GM21825 (cell line): Measurements from ENCODE around the gene CCZ1.
"Not testable (repeated sequence)": the region's sequence is repeated elsewhere in the genome, so short reads cannot be mapped to it uniquely, and the experiment has no call there.

Experiments
- ATAC-seq: cut with Tn5 transposase; IDR thresholded peaks from one replicate; pipeline ENCODE4 v1.9.1; 2021; ENCODE audit warnings: mild to moderate bottlenecking, moderate library complexity; ENCODE audit not compliant: unreplicated experiment

Gene CCZ1

DNA sequence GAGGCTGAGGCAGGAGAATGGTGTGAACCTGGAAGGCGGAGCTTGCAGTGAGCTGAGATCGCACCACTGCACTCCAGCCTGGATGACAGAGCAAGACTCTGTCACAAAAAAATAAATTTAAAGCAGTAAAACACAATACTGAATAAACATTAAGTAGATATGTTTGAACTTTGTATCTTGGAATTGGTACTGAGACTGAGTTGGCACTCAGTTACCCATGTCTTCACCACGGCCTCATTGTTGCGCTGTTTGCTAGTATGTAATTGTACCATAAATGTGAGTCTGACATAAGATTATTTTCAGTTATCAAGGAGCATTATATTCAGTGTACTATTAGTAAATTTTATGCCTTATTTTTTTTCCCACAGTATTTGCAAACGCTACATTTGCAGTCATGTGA lies 6.2 kb downstream of the CCZ1 start:
- ATAC-seq = not testable (repeated sequence)

DNA sequence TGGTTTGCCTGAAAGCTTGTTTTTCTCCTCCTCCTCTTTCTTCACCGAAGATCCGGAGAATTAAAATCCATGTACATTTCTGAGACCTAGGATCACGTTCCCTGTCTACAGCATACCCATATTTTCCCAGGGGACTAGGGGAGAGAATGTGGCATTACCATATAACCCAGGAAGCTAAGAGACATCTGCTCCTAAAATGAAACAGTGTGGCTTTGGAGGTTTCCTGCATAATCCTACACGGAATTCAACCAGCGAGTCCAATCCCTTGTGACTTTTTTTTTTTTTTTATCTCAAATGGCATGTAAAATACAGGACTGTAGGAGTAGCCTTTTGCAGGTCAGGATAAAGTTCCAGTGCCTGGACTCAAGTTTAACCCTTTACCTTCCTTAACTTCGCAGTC lies 10.3 kb downstream of the CCZ1 start:
- ATAC-seq = not testable (repeated sequence)

DNA sequence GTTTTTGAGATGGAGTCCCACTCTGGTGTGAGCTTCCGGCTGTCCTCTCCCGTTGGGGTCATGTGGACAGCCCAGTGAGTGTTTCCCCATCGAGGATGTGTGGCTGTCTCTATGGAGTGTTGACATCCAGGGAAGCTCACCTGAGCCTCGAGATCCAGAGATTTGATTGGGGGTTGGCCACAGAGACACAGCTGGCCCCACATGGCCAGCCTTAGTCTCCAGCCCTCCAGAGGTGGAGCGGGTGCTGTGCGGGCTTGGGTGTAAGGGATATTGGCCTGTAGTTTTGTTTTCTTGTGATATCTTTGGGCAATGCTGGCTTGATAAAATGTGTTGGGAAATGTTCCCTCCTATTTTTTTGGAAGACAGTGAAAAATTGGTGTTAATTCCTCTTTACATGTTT lies 18.0 kb downstream of the CCZ1 start:
- not testable (repeated sequence) for ATAC-seq

DNA sequence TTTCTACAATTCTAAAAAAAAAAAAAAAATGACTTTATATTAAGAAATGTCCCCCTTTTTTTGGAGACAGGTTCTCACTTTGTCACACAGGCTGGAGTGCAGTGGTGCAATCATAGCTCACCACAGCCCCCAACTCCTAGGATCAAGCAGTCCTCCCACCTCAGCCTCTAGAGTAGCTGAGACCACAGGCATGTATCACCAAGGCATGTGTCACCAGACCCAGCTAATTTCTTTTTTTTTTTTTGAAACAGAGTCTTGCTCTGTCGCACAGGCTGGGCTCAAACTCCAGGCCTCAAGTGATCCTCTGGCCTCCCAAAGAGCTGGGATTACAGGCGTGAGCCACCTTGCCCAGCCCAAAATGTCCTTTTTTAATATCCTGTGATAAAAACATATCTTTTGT lies 25.6 kb downstream of the CCZ1 start:
- ATAC-seq = not testable (repeated sequence)

DNA sequence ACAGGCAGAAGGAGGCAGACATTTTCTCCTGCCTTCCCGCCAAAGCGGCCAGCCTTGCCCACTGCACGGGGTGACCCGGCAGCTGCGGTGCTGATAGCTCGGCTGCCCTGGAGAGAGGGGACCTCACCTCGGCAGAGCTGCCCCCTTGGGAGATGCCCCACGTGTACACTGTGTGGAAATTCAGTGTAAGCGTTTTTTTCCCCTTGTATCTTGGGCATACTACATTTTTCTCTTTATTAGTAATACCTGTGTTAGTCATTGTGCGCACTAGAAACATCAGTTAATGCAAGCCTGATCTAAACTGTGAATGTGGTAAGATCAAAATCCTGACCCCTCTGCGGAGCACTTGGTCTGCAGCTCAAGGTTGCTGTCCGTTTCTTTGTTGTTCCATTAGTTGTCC lies 26.1 kb downstream of the CCZ1 start:
- not testable (repeated sequence) for ATAC-seq

DNA sequence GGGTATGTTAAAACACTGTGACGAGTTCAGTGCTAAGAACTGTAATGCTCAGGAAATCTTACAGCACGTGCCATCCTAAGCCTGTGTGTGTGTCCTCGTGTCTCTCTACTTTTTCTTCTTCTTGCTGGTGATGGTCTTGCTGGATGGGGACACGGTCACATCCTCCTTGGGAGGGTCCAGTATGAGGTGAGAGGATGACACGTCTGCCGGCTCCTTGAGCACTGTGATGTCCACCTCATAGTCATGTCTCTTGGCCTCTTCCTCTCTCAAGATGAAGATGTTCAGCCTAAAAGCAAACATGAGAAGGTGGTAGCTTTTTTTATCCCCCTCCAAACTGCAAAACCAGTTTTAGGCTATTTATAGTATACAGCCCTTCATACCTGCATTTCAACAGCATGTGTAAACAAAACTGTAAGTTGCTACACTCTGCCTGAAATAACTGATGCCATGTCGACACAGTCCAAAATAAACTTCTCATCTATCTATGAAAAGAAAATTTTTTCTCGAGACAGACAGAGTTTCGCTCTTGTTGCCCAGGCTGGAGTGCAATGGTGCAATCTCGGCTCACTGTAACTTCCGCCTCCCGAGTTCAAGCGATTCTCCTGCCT lies 27.8 kb downstream of the CCZ1 start:
- ATAC-seq = not testable (repeated sequence)

DNA sequence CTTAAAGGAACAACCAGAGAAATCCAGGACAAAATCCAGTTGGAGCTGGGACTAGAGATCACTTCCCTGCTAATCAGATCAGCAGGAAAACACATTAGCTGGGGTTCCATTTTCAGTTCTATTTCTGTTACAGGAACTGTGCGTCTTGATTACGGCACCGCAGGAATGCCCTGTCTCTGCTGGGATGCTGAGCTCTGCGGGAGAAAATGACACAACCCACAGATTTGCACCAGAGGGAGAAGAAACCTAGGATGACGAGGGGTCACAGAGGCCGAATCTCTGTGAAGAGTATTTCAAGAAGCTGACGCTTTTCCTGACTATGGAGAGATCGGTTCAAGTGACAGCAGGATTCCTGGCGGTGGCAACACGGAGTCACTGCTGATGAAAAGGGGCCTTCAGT lies 31.8 kb downstream of the CCZ1 start:
- not testable (repeated sequence) for ATAC-seq

DNA sequence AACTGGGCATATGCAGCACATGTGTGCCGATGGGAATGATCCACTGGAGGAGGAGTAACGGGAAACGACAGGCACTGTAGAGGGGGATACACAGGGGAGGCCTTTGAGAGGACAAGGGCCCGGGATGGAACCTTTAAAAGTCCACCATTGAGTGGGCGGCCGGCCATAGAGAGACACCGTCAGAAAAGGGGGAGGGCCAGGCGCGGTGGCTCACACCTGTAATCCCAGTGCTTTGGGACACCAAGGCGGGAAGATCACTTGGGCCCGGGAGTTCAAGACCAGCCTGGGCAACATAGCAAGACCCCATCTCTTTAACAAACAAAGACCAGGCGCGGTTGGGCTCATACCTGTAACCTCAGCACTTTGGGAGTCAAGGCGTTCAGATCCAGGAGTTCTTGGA lies 32.7 kb downstream of the CCZ1 start:
- not testable (repeated sequence) for ATAC-seq

DNA sequence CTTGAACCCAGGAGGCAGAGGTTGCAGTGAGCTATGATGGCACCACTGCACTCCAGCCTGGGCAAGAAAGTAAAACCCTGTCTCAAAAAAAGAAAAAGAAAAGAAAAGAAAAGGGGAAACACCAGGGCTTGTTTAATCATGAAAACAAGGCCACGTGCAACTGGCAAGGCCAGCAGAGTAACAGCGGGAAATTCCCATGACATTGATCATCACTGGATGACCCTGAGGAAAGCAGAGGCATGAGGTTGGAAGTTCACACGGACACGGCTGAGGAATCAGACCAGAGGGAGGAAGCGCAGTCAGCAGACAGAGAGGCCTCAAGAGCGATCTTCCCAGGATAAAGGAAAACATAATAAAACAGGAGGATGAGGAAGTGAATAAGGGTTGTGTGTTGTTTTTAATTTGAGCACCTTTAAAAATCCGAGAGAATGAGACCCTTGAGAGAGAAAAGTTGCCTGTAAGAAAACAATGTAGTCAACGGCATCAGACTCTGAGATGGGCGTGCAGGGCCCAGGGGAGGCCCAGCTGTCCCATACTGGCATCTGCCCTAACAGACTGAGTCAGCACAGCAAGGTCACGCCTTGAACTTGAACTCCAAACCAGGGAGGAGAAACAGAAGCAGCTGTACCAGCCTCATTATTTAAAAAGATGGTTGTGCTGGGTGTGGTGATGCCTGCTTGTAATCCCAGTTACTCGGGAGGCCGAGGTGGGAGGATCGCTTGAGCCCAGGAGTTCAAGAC lies 33.5 kb downstream of the CCZ1 start:
- not testable (repeated sequence) for ATAC-seq

DNA sequence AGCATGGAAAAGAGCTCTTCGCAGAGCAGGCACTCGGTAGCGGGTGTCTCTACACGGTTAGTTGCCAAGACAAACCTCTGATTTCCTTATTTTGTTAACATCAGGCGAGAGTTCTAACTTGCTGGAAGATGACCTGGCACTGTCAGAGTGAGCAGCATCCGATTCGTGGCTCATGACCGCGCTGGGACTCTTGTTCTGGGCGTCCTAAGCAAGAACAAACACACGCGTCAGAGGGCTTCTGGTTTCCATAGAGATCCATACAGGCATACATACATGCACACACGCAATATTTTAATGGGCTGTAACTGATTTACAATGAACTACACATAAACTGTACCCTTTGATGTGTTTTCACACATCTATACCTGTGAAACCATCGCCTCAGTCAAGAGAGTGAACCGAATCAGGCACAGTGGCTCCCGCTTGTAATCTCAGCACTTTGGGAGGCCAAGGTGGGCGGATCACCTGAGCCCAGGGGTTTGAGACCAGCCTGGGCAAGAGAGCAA lies 36.5 kb downstream of the CCZ1 start:
- not testable (repeated sequence) for ATAC-seq

DNA sequence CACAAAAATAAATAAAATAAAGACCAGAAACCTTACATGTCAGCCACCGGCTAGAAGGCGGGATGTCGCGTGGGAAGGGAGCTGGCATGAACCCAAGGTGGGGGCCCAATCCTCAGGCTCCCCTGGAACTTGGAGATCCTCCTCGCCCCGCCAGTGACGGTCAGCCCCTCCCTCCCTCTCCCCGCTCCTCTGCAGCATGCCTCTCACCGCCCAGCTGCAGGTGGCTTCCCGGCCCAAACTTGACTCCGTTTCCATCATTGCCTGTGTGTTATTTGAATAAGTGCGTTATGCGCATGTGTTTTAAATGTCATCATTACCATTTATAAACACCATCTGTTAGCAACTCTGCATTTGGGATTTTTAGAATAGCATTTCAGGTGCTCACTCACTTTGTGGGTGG lies 64.7 kb downstream of the CCZ1 start:
- ATAC-seq = not testable (repeated sequence)

DNA sequence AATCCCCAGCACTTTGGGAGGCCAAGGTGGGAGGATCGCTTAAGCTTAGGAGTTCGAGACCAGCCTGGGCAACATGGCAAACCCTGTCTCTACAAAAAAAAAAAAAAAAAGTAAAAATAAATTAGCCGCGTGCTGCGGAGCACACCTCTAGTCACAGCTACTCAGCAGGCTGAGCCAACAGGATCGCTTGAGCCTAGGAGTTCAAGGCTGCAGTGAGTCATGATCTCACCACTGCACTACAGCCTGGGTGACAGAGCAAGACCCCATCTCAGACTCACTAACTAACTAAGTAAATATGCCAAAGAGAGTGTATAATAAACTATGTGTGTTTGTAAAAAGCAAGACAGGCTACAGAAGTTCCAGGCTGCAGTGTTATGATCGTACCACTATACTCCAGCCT lies 65.3 kb downstream of the CCZ1 start:
- ATAC-seq = not testable (repeated sequence)

DNA sequence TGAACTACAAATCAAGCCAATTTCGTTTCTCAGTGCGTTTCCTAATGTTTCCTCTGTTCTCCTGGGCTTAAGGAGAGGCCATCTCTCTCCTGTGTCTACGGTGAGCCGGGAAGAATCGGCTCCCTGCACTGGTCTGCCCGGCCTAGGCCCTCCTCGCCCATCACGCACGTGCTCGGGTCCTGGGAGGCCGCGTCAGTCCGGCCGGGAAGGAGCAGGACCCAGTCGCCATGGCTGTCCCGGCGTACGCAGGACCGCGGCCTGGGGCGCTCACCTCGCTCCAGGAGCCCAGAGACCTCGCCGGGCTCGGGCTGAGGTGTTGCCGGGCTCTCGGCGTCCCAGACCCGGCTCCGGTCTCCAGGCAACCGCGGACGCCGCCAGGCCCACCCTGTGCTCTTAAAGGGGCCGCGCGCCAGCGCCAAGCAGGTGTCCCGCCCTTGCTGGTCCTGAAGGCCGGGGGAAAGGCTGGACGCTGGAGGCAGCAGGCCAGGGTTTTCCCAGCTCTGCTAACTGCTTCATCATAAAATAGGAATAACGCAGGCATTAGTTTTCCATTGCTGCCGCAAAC lies 71.9 kb downstream of the CCZ1 start, which contains the start of gene RSPH10B:
Gene RSPH10B, minus strand, starts transcription at position 343 of the 565 bp plus-strand sequence. CDS start 3,573 bp downstream, outside the sequence.
- not testable (repeated sequence) for ATAC-seq

DNA sequence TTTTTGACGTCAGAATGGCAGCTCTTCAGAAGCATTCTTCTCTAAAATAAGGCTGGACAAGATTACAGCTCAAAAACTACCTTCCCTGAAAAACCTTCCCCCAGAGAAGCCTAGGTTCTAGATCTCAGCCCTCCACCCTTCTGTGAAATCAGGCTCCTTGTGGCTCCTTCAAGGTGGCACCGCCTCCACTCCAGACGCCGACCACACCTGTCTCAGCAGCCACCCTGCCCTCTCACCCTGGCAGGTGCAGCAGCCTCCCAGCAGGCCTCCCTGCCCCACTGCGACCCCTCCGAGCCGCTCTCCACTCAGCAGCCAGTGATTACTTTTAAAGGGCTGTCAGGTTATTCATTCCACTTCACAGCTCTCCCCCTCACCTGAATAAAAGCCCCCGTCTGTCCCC lies 75.0 kb downstream of the CCZ1 start:
- not testable (repeated sequence) for ATAC-seq
